Stimulated activated naive B cell treated with anti-CD40 and anti-IgM and Interleukin-4, amounts not matched to agents 10 μg/mL and 1 μg/mL and 100 μg/mL, for 72 hours (primary cell): ENCODE measurements around the gene RBM19.

ENCODE experiments used
- ATAC-seq, 2 donors: fragments of 150-1000 bp; cut with Tn5 transposase; replicated peaks; 2 replicates each; pipeline ENCODE4 v1.10.0; 2021; ENCODE audit warnings: moderate library complexity in 1 of 2
- DNase-seq: peaks from one replicate; pipeline ENCODE4 v3.0.0; 2021
- H3K27ac Mint-ChIP-seq: one replicate; pipeline ENCODE4 v1.8.0; 2022; ENCODE audit warnings: mild to moderate bottlenecking, mixed read lengths
- H3K27me3 Mint-ChIP-seq, 2 donors: one replicate each; pipeline ENCODE4 v1.8.0; 2022; ENCODE audit warnings: mixed read lengths in 2 of 2
- H3K36me3 Mint-ChIP-seq, 2 donors: one replicate each; pipeline ENCODE4 v1.8.0; 2022; ENCODE audit warnings: mixed read lengths in 2 of 2, mild to moderate bottlenecking in 1 of 2
- H3K4me1 Mint-ChIP-seq, 2 donors: one replicate each; pipeline ENCODE4 v1.8.0; 2022; ENCODE audit warnings: mixed read lengths in 2 of 2, mild to moderate bottlenecking in 1 of 2
- H3K4me3 Mint-ChIP-seq, 2 donors: one replicate each; pipeline ENCODE4 v1.8.0; 2022; ENCODE audit warnings: mild to moderate bottlenecking in 2 of 2, mixed read lengths in 2 of 2, moderate library complexity in 1 of 2
- H3K9me3 Mint-ChIP-seq, 2 donors: one replicate each; pipeline ENCODE4 v1.8.0; 2022; ENCODE audit warnings: mixed read lengths in 2 of 2, mild to moderate bottlenecking in 1 of 2

RBM19 gene

DNA sequence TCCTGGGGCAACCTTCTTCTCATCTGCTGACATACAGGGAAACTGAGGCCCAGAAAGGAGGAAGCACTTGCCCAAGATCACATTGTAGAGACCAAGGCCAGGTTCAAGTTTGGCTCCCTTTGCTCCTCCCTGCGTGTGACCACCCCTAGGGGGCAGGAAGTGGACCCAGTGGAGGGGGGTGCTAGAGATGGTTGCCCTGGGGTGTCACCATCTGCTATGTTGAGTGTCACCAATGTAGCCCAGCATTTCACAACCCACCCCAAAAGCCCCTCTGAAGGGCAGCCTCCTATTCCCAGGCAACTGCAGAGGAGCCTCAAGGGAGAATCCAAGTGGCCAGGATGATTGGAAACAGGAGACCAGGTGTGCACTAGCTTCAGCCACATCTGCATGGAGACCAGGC, 12.0 kb upstream of the RBM19 start:
- no peak overlapping the region for H3K4me3 Mint-ChIP-seq
- ATAC-seq (no peak), DNase-seq (no peak)
- no peaks in the 10 kb centered on the region for H3K9me3 Mint-ChIP-seq
- H3K36me3 Mint-ChIP-seq, result no peaks in the 10 kb centered on the region
- no peak overlapping the region for H3K27ac Mint-ChIP-seq
- peaks cover 41 to 65% of the 10 kb centered on the region in 2 donors for H3K27me3 Mint-ChIP-seq
- no peaks in the 10 kb centered on the region for H3K4me1 Mint-ChIP-seq

DNA sequence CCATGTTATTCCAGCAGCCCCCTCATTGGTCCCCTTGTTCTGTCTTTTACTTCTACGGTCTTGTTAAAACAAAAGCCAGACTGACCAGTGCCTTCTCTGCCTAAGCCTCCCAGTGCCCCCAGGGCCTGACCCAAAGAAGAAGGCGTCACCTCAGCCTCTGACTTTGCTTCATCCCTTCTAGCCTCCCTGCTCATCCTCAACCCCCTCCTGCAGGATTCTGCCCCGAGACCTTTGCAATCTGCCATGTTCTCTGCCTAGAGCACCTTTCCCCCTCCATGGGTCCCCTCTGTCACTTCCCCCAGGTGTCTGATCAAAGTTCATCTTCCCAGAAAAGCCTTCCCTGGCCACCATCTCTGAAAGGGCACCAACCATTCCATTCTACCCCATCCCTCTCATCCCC, 7.9 kb upstream of the RBM19 start:
- peaks cover 3 to 12% of the 10 kb centered on the region in 2 donors for H3K4me1 Mint-ChIP-seq
- DNase-seq, result no peak
- no peak overlapping the region for H3K4me3 Mint-ChIP-seq
- no peak for ATAC-seq
- H3K27me3 Mint-ChIP-seq, result peaks cover 39 to 56% of the 10 kb centered on the region in 2 donors
- H3K27ac Mint-ChIP-seq, result no peak overlapping the region
- H3K36me3 Mint-ChIP-seq, result no peaks in the 10 kb centered on the region
- H3K9me3 Mint-ChIP-seq, result no peaks in the 10 kb centered on the region

DNA sequence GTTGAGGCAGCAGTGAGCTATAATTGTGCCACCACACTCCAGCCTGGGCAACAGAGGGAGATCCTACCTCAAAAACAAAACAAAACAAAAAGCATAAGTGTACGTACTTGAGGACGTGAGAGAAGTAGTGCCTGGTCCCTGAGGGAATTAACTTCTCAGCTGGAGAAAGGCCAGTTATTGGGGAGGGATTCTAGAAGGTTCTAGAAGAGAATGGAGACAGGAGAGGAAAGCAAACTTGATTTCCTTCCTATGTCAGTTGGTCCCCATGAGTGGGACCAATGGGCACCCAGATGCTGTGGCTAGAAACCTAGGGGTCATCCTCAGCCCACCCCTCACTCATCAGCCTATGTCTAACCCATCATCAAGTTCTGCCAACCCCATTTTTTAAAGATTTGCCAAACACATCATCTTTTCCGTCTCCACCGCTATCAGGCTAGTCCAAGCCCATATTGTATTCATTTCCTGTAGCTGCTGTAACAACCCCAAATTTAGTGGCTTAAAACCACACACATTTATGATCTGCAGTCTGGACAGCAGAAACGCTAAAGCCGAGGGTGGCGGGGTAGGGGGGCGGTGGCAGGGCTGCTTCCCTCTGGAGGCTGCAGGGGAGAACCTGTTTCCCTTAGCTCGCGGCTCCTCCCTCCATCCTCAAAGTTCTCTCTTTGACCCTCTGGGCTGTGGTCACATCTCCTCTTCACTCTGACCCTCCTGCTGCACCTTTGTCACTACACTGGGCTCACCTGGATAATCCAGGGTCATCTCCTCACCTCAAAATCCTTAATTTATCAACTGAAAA, 7.2 kb upstream of the RBM19 start:
- Mint-ChIP-seq H3K27me3 (peaks cover 37 to 59% of the 10 kb centered on the region in 2 donors), H3K4me1 (peaks cover 5 to 12% of the 10 kb centered on the region in 2 donors), H3K27ac (no peak overlapping the region), H3K36me3 (no peaks in the 10 kb centered on the region), H3K9me3 (no peaks in the 10 kb centered on the region), H3K4me3 (no peak overlapping the region)
- ATAC-seq (no peak), DNase-seq (no peak)

DNA sequence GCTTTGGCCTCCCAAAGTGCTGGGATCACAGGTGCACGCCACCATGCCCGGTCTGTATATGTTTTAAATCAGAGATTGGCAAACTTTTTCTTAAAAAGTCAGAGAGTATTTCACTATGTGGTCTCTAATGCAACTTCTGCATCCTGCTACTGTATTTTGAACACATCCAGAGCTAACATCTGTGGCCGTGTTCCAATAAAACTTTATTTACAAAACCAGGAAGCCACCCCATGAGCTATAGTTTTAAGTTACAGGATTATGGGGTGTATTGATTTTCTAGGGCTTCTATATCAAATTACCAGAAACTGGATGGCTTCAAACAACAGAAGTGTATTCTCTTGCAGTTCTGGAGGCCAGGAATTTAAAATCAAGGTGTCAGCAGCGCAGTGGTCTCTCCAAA, 5.3 kb upstream of the RBM19 start:
- no peaks in the 10 kb centered on the region for H3K9me3 Mint-ChIP-seq
- no peaks in the 10 kb centered on the region for H3K36me3 Mint-ChIP-seq
- ATAC-seq (no peak), DNase-seq (no peak)
- H3K4me3 Mint-ChIP-seq, result no peak overlapping the region
- H3K27me3 Mint-ChIP-seq, result peaks cover 35 to 50% of the 10 kb centered on the region in 2 donors
- peaks cover 14 to 22% of the 10 kb centered on the region in 2 donors for H3K4me1 Mint-ChIP-seq
- H3K27ac Mint-ChIP-seq, result no peak overlapping the region

DNA sequence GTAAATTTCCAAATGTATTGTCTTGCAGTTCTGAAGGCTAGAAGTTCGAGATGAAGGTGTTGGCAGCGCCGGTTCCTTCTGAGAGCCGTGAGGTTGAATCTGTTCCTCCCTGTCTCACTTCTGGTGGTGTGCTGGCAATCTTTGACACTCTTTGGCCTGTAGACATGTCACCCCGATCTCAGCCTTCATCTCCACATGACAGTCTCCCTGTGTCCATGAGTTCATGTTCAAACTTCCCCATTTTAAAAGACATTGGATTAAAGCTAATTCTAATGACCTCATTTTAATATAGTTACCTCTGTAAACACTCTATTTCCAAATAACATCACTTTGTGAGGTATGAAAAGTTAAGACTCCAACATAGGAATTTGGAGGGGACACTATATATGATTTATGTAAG, 4.1 kb upstream of the RBM19 start:
- H3K27ac Mint-ChIP-seq, result no peak overlapping the region
- peaks cover 28 to 44% of the 10 kb centered on the region in 2 donors for H3K27me3 Mint-ChIP-seq
- H3K4me1 Mint-ChIP-seq, result peaks cover 19 to 27% of the 10 kb centered on the region in 2 donors
- no peaks in the 10 kb centered on the region for H3K9me3 Mint-ChIP-seq
- peak overlapping the region in 1 of 2 donors; percentile 7 for H3K4me3 Mint-ChIP-seq
- peaks cover 2 to 3% of the 10 kb centered on the region in 2 donors for H3K36me3 Mint-ChIP-seq
- DNase-seq, result no peak
- ATAC-seq, result no peak

DNA sequence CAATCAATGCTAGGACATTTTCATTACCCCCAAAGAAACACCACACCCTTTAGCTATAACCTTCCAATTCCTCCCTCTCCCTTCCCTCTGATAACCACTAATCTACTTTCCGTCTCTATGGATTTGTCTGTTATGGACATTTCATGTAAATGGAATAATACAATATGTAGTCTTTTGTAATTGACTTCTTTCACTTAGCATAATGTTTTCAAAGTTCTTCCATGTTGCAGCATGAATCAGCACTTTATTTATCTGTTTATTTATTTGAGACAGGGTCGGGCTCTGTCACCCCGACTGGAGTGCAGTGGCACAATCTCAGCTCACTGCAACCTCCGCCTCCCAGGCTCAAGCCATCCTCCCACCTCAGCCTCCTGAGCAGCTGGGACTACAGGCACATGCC, 1.2 kb upstream of the RBM19 start:
- no peaks in the 10 kb centered on the region for H3K9me3 Mint-ChIP-seq
- DNase-seq, result no peak
- H3K27me3 Mint-ChIP-seq, result peaks cover 4 to 18% of the 10 kb centered on the region in 2 donors
- peaks cover 40 to 50% of the 10 kb centered on the region in 2 donors for H3K4me1 Mint-ChIP-seq
- no peak for ATAC-seq
- peaks cover 11 to 17% of the 10 kb centered on the region in 2 donors for H3K36me3 Mint-ChIP-seq
- no peak overlapping the region for H3K27ac Mint-ChIP-seq
- peak overlapping the region in 1 of 2 donors; percentile 33 for H3K4me3 Mint-ChIP-seq

DNA sequence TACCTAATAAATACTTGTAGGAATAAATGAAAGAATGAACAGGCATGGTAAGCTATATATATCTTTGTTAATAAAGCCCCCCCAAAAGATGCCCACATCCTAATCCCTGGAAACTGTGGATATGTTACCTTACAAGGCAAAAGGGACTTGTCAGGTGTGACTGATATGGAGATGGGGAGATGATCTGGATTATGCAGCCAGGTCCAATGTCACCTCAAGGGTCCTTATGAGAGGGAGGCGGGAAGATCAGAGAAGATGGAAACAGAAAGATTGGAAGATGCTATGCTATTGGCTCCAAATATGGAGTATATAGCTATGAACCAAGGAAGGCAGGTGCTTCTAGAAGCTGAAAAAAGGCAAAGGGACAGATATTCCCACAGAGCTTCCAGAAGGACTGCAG, 3.4 kb downstream of the RBM19 start:
- peaks cover 45 to 53% of the 10 kb centered on the region in 2 donors for H3K4me1 Mint-ChIP-seq

DNA sequence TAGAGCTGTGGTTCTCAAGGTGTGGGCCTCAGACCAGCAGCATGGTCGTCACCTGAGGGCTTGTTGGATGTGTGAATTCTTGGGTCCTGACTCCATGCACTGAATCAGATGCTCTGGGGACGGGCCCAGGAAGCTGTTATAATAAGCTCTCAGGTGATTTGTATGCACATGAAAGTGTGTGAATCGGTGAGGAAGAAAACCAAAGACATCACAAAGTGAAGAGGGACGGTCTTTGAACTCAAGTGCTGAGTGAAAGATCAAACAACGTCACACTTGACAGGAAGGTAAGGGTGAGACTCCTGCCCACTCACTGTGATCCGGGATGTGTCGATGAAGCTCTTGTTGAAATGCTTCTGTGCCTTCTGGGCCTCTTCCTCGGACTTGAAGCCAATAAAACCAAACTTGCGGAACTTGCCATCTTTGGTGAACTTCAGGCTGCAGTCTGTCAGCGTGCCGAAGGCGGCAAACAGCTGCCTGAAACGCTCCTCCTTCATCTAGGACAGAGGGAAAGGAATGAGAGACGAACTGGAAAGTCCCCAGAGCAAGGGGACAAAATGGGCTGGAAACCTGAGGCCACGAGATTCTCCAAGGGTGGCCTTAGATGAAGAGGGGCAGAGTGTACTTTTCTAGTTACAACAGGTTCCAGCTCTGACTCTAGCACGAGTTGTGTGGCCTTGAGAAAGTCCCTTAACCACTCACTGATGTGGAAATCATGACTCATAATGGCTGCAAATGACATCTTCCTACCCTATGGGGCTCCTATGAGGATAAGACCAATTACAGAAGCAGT, 4.0 kb downstream of the RBM19 start:
- peak overlapping the region; percentile 32 to 36 for H3K4me3 Mint-ChIP-seq
- peak overlapping the region; percentile 99 for H3K27ac Mint-ChIP-seq
- H3K27me3 Mint-ChIP-seq, result no peaks in the 10 kb centered on the region
- H3K36me3 Mint-ChIP-seq, result peaks cover 43 to 63% of the 10 kb centered on the region in 2 donors
- ATAC-seq (peak; percentile 78 to 86), DNase-seq (peak; percentile 58)
- H3K4me1 Mint-ChIP-seq, result peaks cover 41 to 48% of the 10 kb centered on the region in 2 donors
- H3K9me3 Mint-ChIP-seq, result no peaks in the 10 kb centered on the region

More for the DNA sequence above, 3.4 kb downstream of the RBM19 start:
- H3K4me3 Mint-ChIP-seq, result peak overlapping the region; percentile 32 to 36
- H3K27ac Mint-ChIP-seq, result peak overlapping the region; percentile 99
- no peaks in the 10 kb centered on the region for H3K27me3 Mint-ChIP-seq
- DNase-seq (no peak), ATAC-seq (no peak)
- peaks cover 42 to 60% of the 10 kb centered on the region in 2 donors for H3K36me3 Mint-ChIP-seq
- H3K9me3 Mint-ChIP-seq, result no peaks in the 10 kb centered on the region

DNA sequence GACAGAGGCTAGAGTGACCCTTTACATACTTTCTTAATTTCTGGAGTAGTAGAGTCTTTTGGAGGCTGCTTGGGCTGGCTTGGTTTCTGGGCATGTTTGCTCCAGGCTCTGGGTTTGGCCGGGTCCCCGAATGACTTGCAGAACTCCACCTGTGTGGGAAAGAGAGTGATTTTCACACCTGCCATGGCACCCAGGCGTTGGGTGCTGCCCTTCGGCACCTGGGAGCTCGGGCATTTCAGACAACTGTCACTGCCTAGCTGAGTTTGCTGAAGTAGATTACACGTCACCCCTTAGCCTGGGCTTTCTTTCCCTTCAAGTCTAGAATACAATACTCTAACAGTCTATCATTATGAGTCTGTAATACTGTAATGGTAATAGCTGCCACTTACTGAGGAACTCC, 6.1 kb downstream of the RBM19 start:
- DNase-seq (no peak), ATAC-seq (no peak)
- Mint-ChIP-seq H3K9me3 (no peaks in the 10 kb centered on the region), H3K4me1 (peaks cover 31 to 36% of the 10 kb centered on the region in 2 donors), H3K27me3 (no peaks in the 10 kb centered on the region), H3K36me3 (peaks cover 53 to 77% of the 10 kb centered on the region in 2 donors), H3K27ac (peak overlapping the region; percentile 31), H3K4me3 (no peak overlapping the region)

DNA sequence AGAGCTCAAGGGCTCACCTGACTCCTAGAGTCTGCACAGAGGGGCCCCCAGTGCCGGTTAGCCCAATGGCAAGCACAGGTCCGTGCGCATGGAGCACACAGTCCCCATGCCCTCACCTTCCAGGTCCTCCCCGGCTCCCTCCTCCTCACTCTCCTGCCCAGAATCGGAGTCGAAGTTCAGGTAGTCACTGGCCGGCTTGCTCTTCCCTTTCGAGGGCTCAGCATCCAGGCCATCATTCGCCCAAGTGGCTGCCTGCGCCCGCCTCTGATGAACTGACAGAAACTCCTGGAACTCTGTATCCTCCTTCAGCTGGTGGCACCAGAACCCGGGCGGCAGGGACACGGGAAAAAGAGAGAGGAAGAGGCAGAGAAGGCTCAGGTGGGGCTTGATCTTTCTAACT, 7.0 kb downstream of the RBM19 start:
- H3K27me3 Mint-ChIP-seq, result no peaks in the 10 kb centered on the region
- H3K36me3 Mint-ChIP-seq, result peaks cover 51 to 80% of the 10 kb centered on the region in 2 donors
- no peak overlapping the region for H3K27ac Mint-ChIP-seq
- no peak overlapping the region for H3K4me3 Mint-ChIP-seq
- ATAC-seq, result no peak
- H3K9me3 Mint-ChIP-seq, result no peaks in the 10 kb centered on the region
- H3K4me1 Mint-ChIP-seq, result peaks cover 24 to 26% of the 10 kb centered on the region in 2 donors
- no peak for DNase-seq

DNA sequence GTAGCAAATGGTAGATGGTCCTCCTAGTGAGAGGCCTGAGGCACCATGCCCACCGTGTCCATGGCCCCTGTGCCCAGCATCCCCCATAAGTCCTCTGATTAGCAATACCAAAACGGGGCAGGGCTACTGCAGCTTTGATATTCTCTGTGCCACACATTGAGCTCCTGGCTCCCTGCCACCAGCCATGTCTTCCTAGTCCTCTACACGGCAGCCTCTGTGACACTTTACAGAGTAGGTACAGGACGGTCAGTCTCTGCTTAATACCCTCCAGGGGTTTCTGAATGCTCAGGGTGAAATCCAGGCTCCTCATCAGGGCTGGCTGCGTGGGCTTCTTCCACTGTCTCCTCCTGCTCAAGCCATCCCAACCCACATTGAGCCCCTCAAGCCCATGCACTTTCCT, 8.0 kb downstream of the RBM19 start:
- Mint-ChIP-seq H3K4me3 (no peak overlapping the region), H3K27me3 (no peaks in the 10 kb centered on the region), H3K27ac (no peak overlapping the region), H3K4me1 (peaks cover 17 to 22% of the 10 kb centered on the region in 2 donors), H3K9me3 (no peaks in the 10 kb centered on the region), H3K36me3 (peaks cover 46 to 77% of the 10 kb centered on the region in 2 donors)
- ATAC-seq (no peak), DNase-seq (no peak)

DNA sequence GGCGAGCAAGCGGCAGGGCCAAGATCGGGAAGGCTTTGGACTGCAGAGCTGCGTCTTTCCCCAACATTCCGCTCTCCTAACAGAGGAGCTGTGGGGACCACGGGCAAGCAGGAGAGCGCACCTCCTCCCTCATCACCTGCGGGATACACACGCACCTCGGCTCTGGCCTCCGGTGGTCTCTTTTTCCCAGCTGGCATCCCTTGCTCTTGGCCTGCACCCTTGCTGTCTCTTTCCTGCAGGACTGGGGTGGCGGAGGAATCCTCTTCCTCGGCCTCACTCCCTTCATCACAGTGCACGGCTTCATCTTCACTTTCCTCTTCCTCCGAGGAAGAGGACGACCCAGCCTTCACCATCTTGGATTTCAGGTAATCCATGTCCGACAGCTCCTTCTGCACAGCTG, 8.5 kb downstream of the RBM19 start:
- Mint-ChIP-seq H3K9me3 (no peaks in the 10 kb centered on the region), H3K4me3 (no peak overlapping the region), H3K36me3 (peaks cover 47 to 74% of the 10 kb centered on the region in 2 donors), H3K4me1 (peaks cover 14 to 17% of the 10 kb centered on the region in 2 donors), H3K27me3 (no peaks in the 10 kb centered on the region), H3K27ac (no peak overlapping the region)
- DNase-seq (no peak), ATAC-seq (no peak)

DNA sequence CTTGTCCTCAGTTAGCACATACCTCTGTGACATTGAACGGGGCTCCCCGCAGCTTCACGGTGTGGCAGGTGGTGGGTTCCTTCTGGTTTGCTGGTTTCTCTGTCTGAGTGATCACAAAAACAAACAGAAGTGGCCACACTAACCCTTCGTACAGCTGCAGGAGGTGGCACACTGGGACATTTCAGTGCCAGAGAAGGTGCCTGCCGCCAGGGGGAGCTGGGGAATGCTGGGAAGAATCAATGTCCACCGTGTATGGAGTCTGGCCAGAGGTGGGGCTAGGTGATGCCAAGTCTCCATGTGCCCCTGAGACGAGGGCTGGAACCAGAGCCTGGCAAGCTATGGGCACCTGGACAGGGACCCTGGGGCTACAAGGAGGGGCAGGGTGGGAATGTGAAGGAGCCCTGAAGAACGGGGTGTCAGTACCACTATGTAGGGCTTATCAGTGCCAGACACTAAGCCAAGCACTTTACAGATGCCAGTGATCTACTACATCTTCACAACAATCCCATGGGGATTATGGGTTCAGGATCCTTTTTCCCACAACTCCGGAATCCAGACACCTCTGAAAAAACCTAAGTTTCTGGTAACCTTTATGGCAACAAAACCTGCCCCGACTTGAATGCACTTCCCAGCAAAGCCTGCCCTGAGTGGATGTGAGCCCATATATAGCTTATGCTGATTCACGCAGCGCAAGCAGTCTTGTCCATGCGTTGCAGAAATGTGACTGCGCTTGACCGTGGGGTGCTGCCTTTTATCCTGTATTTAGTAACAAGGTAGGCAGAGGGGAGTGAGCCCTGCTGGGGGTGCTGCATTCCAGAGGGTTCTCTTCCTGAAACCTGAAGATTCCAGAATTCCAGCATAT, 10.8 kb downstream of the RBM19 start:
- ATAC-seq (no peak), DNase-seq (no peak)
- Mint-ChIP-seq H3K36me3 (peaks cover 42 to 77% of the 10 kb centered on the region in 2 donors), H3K9me3 (no peaks in the 10 kb centered on the region), H3K4me1 (peaks cover under 1 to 2% of the 10 kb centered on the region in 2 donors), H3K27me3 (no peaks in the 10 kb centered on the region), H3K4me3 (no peak overlapping the region), H3K27ac (no peak overlapping the region)

DNA sequence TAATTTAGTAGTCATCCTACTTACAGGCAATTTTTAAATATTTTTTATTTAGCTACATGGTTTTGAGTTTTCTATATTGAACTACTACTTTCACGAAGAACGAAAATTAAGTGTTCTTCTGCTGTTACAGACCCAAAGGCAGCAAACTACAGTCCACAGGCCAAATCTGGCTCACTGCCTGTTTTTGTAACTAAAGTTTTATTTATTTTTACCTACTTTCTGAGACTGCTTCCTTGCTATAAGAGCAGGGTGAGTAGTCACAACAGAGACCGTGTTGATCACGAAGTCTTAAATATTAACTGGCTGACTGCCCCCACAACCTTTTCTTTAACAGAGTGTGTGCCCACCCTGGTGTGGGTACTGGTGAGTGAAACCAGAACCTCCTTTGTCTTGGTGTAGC, 11.6 kb downstream of the RBM19 start:
- Mint-ChIP-seq H3K36me3 (peaks cover 38 to 74% of the 10 kb centered on the region in 2 donors), H3K27ac (no peak overlapping the region), H3K27me3 (no peaks in the 10 kb centered on the region), H3K4me3 (no peak overlapping the region), H3K9me3 (no peaks in the 10 kb centered on the region), H3K4me1 (peaks cover 0 to 2% of the 10 kb centered on the region in 2 donors)
- DNase-seq (no peak), ATAC-seq (no peak)
